CD14-positive monocyte (primary cell): ENCODE measurements around the gene KIF26B. TPM values are rescaled to one million over a fixed set of nuclear protein-coding genes. Genes with fewer than 3 reads are reported as not detected.

Source experiments
- DNase-seq, 3 donors: peaks; one replicate each; pipeline ENCODE4 v3.0.0-alpha.2; 2011 to 2022
- H2AFZ ChIP-seq: 2 replicates; pipeline ENCODE4 v1.6.0; 2012; ENCODE audit warnings: mild to moderate bottlenecking, low read depth, low read length, inconsistent platforms; ENCODE audit not compliant: insufficient read depth, poor library complexity, severe bottlenecking
- H3K27ac ChIP-seq, 2 donors: 1 replicate in 1 of 2; 2 replicates in 1 of 2; pipeline ENCODE4 v1.5.1; 2012 to 2013; ENCODE audit warnings: low read length in 2 of 2, control low read depth in 1 of 2, inconsistent platforms in 1 of 2, low read depth in 1 of 2, mild to moderate bottlenecking in 1 of 2
- H3K27me3 ChIP-seq, 2 donors: one replicate each; pipeline versions ENCODE4 v1.6.0 to v1.6.1; 2011 to 2013; ENCODE audit warnings: low read length in 2 of 2; ENCODE audit not compliant: control insufficient read depth in 2 of 2, insufficient read depth in 2 of 2
- H3K36me3 ChIP-seq, 2 donors: replicated peaks in 1 of 2; 1 replicate in 1 of 2; 2 replicates in 1 of 2; pipeline versions ENCODE4 v1.5.1 to v1.6.1; 2012 to 2013; ENCODE audit warnings: low read length in 2 of 2, control low read depth in 1 of 2, inconsistent platforms in 1 of 2, mild to moderate bottlenecking in 1 of 2; ENCODE audit not compliant: insufficient read depth in 2 of 2, control insufficient read depth in 1 of 2
- H3K4me1 ChIP-seq, 2 donors: 1 replicate in 1 of 2; 2 replicates in 1 of 2; pipeline versions ENCODE4 v1.5.1 to v1.6.1; 2012 to 2013; ENCODE audit warnings: low read length in 2 of 2, control low read depth in 1 of 2, inconsistent platforms in 1 of 2, mild to moderate bottlenecking in 1 of 2, moderate library complexity in 1 of 2; ENCODE audit not compliant: insufficient read depth in 2 of 2, control insufficient read depth in 1 of 2
- H3K4me2 ChIP-seq: replicated peaks from 2 replicates; pipeline ENCODE3; 2012; ENCODE audit warnings: low read length, moderate library complexity, mild to moderate bottlenecking; ENCODE audit not compliant: poor library complexity, severe bottlenecking; ENCODE audit errors: extremely low read depth
- H3K4me3 ChIP-seq, 3 experiments: fragments of 200-600 bp in 1 of 3; sonication (generic) in 1 of 3; replicated peaks in 1 of 3; 1 replicate in 2 of 3; 2 replicates in 1 of 3; pipeline ENCODE4 v1.5.1; 2011 to 2013; ENCODE audit warnings: low read length in 3 of 3, mild to moderate bottlenecking in 3 of 3, control low read depth in 2 of 3, low read depth in 2 of 3, inconsistent platforms in 1 of 3, moderate library complexity in 1 of 3
- H3K79me2 ChIP-seq: 2 replicates; pipeline ENCODE4 v1.6.0; 2012; ENCODE audit warnings: mild to moderate bottlenecking, control low read depth, inconsistent platforms, low read length, moderate library complexity; ENCODE audit not compliant: insufficient read depth
- H3K9ac ChIP-seq: 2 replicates; pipeline ENCODE4 v1.6.0; 2017; ENCODE audit warnings: low read length, mild to moderate bottlenecking; ENCODE audit not compliant: insufficient read depth, poor library complexity, severe bottlenecking
- H3K9me3 ChIP-seq, 2 donors: replicated peaks in 1 of 2; 1 replicate in 1 of 2; 2 replicates in 1 of 2; pipeline versions ENCODE4 v1.5.1 to v1.6.1; 2012 to 2013; ENCODE audit warnings: low read length in 2 of 2, control low read depth in 1 of 2; ENCODE audit not compliant: control insufficient read depth in 1 of 2, insufficient read depth in 1 of 2
- H4K20me1 ChIP-seq: 2 replicates; pipeline ENCODE4 v1.6.0; 2012; ENCODE audit warnings: mild to moderate bottlenecking, low read length, control low read depth, moderate library complexity; ENCODE audit not compliant: insufficient read depth
- H3K27ac Mint-ChIP-seq, 7 donors: one replicate each; pipeline ENCODE4 v1.8.0; 2020; ENCODE audit warnings: mild to moderate bottlenecking in 7 of 7, mixed read lengths in 7 of 7, moderate library complexity in 6 of 7, inconsistent platforms in 2 of 7
- H3K27me3 Mint-ChIP-seq, 3 donors: one replicate each; pipeline ENCODE4 v1.8.0; 2021 to 2022; ENCODE audit warnings: low read depth in 3 of 3, mild to moderate bottlenecking in 3 of 3, mixed read lengths in 3 of 3, moderate library complexity in 3 of 3, inconsistent platforms in 1 of 3
- H3K36me3 Mint-ChIP-seq, 2 donors: one replicate each; pipeline ENCODE4 v1.8.0; 2020; ENCODE audit warnings: mixed read lengths in 2 of 2, inconsistent platforms in 1 of 2, mild to moderate bottlenecking in 1 of 2
- H3K4me1 Mint-ChIP-seq: one replicate; pipeline ENCODE4 v1.8.0; 2020; ENCODE audit warnings: mild to moderate bottlenecking, mixed read lengths
- H3K4me3 Mint-ChIP-seq, 2 donors: one replicate each; pipeline ENCODE4 v1.8.0; 2020; ENCODE audit warnings: mild to moderate bottlenecking in 2 of 2, mixed read lengths in 2 of 2, moderate library complexity in 1 of 2
- H3K9me3 Mint-ChIP-seq, 7 donors: one replicate each; pipeline ENCODE4 v1.8.0; 2020 to 2022; ENCODE audit warnings: mixed read lengths in 7 of 7, mild to moderate bottlenecking in 6 of 7, moderate library complexity in 6 of 7, inconsistent platforms in 2 of 7
- intact Hi-C, 2 donors: fragments of 100-400 bp; cut with micrococcal nuclease; formaldehyde crosslinking; loops; one replicate each; pipeline versions ENCODE4 v1.15.0 to v1.15.1; 2023
- polyA plus RNA-seq, 3 donors: library from polyadenylated mRNA; depleted of rRNA in 1 of 3; unstranded in 2 of 3; stranded (reverse) in 1 of 3; fragments of 300-500 nt in 2 of 3; fragments of >200 nt in 1 of 3; fragmentation: Illumina TruSeq in 2 of 3; gene quantifications; 1 replicate in 2 of 3; 2 replicates in 1 of 3; pipeline ENCODE4 v1.2.3, GENCODE V29; 2012 to 2021
- TF ChIP-seq, protein P1 (sequence below): fragments of 200-600 bp; IDR thresholded peaks from one replicate; pipeline ENCODE4 v1.8.0; 2022; ENCODE audit warnings: antibody characterized with exemption, mild to moderate bottlenecking

Gene KIF26B
- polyA plus RNA-seq, 3 donors = 0.01 to 0.05 TPM; not detected in 1

DNA sequence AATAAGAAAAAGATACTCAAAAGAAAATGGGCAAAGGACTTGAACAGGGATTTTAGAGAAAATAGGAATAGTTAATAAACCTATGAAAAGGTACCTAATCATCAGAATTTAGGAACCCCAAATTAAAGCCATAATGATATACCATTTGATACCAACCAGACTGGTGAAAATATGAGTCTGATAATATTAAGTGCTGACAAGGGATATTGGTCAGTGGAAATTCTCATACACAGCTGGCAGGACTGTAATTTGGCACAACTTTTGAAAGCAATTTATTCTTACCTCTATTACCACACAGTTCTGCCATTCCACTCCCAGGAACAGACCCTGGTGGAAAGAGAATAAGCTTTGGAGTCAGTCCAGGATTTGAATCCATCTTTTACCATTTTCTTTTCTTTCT is 111.3 kb downstream of the KIF26B start:
- no peaks in the 10 kb centered on the region for H4K20me1 ChIP-seq
- H3K9ac ChIP-seq = no peak overlapping the region
- TF ChIP-seq, protein P1, sequence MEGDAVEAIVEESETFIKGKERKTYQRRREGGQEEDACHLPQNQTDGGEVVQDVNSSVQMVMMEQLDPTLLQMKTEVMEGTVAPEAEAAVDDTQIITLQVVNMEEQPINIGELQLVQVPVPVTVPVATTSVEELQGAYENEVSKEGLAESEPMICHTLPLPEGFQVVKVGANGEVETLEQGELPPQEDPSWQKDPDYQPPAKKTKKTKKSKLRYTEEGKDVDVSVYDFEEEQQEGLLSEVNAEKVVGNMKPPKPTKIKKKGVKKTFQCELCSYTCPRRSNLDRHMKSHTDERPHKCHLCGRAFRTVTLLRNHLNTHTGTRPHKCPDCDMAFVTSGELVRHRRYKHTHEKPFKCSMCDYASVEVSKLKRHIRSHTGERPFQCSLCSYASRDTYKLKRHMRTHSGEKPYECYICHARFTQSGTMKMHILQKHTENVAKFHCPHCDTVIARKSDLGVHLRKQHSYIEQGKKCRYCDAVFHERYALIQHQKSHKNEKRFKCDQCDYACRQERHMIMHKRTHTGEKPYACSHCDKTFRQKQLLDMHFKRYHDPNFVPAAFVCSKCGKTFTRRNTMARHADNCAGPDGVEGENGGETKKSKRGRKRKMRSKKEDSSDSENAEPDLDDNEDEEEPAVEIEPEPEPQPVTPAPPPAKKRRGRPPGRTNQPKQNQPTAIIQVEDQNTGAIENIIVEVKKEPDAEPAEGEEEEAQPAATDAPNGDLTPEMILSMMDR = no peak
- H3K36me3 ChIP-seq = no peaks in the 10 kb centered on the region
- H2AFZ ChIP-seq = no peak overlapping the region
- DNase-seq = no peak
- no peak overlapping the region for H3K27ac ChIP-seq
- Mint-ChIP-seq H3K27ac (no peak overlapping the region), H3K36me3 (peaks cover 0 to 1% of the 10 kb centered on the region in 2 donors), H3K4me1 (no peaks in the 10 kb centered on the region), H3K9me3 (peaks cover 6 to 20% (median 10%) of the 10 kb centered on the region in 7 donors), H3K4me3 (peak overlapping the region in 1 of 2 donors; percentile 74), H3K27me3 (peaks cover 92 to 99% (median 94%) of the 10 kb centered on the region in 3 donors)
- H3K79me2 ChIP-seq = no peaks in the 10 kb centered on the region
- intact Hi-C loops = no loop called here
- H3K4me1 ChIP-seq = no peaks in the 10 kb centered on the region
- no peak overlapping the region for H3K4me2 ChIP-seq
- peaks cover 0 to 44% of the 10 kb centered on the region in 2 donors for H3K9me3 ChIP-seq
- H3K27me3 ChIP-seq = peaks cover 90 to 96% of the 10 kb centered on the region in 2 donors
- no peak overlapping the region for H3K4me3 ChIP-seq

DNA sequence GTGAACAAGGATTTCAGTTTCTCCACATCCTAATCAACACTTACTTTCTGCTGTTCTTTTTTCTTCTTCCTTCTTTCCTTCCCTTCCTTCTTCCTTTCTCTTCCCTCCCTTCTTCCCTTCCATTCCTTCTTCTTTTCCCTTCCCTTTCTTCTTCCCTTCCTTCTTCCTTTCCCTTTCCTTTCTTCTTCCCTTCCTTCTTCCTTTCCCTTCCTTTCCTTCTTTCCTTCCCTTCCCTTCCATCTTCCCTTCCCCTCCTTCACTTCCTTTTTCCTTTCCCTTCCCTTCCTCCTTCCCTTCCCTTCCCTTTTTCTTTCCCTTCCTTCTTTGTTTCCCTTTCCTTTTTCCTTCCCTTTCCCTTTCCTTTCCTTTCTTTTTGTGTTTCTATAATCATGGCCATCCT is 115.3 kb downstream of the KIF26B start:
- peaks cover 4 to 22% (median 10%) of the 10 kb centered on the region in 7 donors for H3K9me3 Mint-ChIP-seq
- peak overlapping the region in 1 of 2 donors; percentile 82 for H3K4me3 Mint-ChIP-seq
- intact Hi-C loops = no loop called here
- no peaks in the 10 kb centered on the region for H3K4me1 Mint-ChIP-seq
- TF ChIP-seq, protein P1 = no peak
- Histone ChIP-seq H4K20me1 (no peaks in the 10 kb centered on the region), H3K4me2 (no peak overlapping the region), H3K4me1 (no peaks in the 10 kb centered on the region), H2AFZ (no peak overlapping the region), H3K9me3 (peaks cover 0 to 22% of the 10 kb centered on the region in 2 donors), H3K27me3 (peaks cover 85 to 86% of the 10 kb centered on the region in 2 donors), H3K36me3 (no peaks in the 10 kb centered on the region), H3K4me3 (no peak overlapping the region), H3K9ac (no peak overlapping the region), H3K79me2 (no peaks in the 10 kb centered on the region), H3K27ac (no peak overlapping the region)
- DNase-seq = no peak
- no peaks in the 10 kb centered on the region for H3K36me3 Mint-ChIP-seq
- no peak overlapping the region for H3K27ac Mint-ChIP-seq
- peaks cover 76 to 98% (median 87%) of the 10 kb centered on the region in 3 donors for H3K27me3 Mint-ChIP-seq
